Stimulated activated CD8-positive, alpha-beta memory T cell treated with anti-CD3 and anti-CD28 coated beads, Interleukin-15, amount 100 ng/mL, for 1 hour (primary cell): ENCODE results near the gene LGR5.

Experiments
- DNase-seq: peaks from one replicate; pipeline ENCODE4 v3.0.0-alpha.2; 2020; ENCODE audit warnings: low read depth

Gene LGR5, protein sequence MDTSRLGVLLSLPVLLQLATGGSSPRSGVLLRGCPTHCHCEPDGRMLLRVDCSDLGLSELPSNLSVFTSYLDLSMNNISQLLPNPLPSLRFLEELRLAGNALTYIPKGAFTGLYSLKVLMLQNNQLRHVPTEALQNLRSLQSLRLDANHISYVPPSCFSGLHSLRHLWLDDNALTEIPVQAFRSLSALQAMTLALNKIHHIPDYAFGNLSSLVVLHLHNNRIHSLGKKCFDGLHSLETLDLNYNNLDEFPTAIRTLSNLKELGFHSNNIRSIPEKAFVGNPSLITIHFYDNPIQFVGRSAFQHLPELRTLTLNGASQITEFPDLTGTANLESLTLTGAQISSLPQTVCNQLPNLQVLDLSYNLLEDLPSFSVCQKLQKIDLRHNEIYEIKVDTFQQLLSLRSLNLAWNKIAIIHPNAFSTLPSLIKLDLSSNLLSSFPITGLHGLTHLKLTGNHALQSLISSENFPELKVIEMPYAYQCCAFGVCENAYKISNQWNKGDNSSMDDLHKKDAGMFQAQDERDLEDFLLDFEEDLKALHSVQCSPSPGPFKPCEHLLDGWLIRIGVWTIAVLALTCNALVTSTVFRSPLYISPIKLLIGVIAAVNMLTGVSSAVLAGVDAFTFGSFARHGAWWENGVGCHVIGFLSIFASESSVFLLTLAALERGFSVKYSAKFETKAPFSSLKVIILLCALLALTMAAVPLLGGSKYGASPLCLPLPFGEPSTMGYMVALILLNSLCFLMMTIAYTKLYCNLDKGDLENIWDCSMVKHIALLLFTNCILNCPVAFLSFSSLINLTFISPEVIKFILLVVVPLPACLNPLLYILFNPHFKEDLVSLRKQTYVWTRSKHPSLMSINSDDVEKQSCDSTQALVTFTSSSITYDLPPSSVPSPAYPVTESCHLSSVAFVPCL

GRCh38 chr12:71439613-71440344 lies at the start of gene LGR5:
LGR5 (plus strand) TSS chr12:71439798; CDS start chr12:71440081, 283 bp downstream.
- DNase-seq = no peak

GRCh38 chr12:71392521-71393145 lies 47.0 kb upstream of the LGR5 start:
- DNase-seq = no peak

DNA sequence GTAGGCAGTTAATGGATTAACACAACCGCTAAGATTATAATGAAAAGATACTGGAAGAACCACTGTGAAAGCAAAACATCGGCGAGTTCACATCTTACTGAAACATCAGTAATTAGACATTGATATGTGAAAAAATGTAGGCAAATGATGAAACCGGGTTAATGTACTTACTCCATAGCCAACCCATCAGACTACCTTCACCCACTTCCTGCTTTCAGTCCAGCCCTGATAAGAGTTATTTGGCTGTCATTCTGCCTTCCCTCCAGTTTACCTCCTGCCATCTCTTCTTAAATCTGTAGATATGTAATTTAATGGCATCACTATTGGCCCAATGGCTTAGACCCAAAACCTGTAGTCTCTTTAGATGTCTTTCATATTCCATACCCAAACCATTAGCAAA lies 46.0 kb upstream of the LGR5 start:
- no peak for DNase-seq

- DNase-seq = no peak
Observed at GRCh38 chr12:71397433-71397954, 42.1 kb upstream of the LGR5 start.

GRCh38 chr12:71399197-71399596 lies 40.4 kb upstream of the LGR5 start:
- DNase-seq = no peak

GRCh38 chr12:71400481-71400880 lies 39.1 kb upstream of the LGR5 start:
- no peak for DNase-seq

DNA sequence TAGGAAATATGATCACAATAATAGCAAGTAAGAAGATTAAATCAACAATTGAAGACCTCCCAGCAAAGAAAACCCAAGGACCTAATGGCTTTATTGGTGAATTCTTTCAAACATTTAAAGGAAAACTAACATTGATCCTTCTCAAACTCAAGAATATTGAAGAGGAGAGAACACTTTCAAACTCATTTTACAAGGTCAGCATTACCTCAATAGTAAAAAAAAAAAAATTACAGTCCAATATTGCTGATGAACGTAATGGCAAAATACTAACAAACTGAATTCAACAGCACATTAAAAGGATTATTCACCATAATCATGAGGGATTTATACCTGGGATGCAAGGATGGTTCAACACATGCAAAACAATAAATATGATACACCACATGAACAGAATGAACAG lies 33.7 kb upstream of the LGR5 start:
- no peak for DNase-seq

DNA sequence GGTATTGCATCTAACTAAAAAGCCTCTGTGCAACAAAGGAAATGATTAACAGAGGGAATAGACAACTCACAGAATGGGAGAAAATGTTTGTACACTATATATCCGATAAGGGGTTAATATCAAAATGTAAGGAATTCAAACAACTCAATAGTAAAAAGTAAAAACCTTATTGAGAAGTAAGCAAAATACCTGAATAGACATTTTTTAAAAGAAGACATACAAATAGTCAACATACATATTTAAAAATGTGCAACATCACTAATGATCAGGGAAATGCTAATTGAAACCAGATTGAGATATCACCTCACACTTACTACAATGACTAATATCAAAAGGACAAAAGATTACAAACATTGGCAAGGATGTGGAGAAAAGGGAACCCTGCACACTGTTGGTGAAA lies 31.9 kb upstream of the LGR5 start:
- DNase-seq = no peak

GRCh38 chr12:71410844-71411243 lies 28.8 kb upstream of the LGR5 start:
- no peak for DNase-seq

DNA sequence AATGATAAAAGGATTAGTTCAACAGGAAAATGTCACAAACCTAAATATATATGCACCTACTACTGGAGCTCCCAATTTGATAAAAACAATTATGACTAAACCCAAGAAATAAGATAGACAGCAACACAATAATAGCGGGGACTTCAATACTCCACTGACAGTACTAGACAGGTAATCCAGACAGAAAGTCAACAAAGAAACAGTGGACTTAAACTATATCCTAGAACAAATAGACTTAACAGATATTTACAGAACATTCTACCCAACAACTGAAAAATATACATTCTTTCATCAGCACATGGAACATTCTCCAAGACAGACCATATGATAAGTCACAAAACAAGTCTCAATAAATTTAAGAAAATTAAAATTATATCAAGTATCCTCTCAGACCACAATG lies 28.0 kb upstream of the LGR5 start:
- no peak for DNase-seq

DNA sequence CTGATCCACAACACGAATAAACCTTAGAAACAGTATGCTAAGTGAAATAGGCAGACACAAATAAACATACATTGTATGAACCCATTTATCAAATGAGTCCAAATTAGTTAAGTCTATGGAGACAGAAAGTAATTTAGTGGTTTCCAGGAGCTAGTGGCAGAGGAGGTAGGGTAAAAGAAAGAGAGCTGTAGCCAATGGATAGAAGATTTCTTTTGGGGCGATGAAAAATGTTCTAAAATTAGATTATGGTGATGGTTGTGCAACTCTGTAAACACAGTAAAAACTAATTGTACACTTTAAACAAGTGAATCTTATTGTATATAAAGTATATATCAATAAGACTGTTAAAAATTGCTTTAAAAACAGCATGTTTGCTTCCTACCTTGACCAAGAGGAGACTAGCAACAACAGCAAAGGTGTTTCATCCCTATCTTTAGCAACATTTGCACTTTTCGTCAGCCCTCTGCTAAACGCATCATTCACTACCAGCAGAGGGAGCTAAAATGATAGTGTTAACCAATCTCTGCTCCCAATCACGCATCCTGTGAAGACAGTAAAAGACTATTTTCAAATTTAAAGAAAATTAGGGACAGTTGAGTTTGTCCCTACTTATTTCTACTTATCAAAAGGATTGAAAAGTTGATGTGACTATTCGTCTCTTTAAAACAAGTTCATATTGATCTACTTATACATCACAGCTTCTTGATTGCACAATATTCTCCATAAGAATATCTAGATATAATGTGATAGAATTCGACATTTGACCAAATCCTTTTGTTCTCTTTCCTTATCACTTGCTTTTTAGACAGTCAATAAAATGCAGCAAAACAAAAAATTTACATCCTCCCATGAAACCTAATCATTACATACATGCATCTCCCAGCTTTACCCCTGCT lies 24.0 kb upstream of the LGR5 start:
- no peak for DNase-seq

GRCh38 chr12:71417181-71417580 lies 22.4 kb upstream of the LGR5 start:
- no peak for DNase-seq

DNA sequence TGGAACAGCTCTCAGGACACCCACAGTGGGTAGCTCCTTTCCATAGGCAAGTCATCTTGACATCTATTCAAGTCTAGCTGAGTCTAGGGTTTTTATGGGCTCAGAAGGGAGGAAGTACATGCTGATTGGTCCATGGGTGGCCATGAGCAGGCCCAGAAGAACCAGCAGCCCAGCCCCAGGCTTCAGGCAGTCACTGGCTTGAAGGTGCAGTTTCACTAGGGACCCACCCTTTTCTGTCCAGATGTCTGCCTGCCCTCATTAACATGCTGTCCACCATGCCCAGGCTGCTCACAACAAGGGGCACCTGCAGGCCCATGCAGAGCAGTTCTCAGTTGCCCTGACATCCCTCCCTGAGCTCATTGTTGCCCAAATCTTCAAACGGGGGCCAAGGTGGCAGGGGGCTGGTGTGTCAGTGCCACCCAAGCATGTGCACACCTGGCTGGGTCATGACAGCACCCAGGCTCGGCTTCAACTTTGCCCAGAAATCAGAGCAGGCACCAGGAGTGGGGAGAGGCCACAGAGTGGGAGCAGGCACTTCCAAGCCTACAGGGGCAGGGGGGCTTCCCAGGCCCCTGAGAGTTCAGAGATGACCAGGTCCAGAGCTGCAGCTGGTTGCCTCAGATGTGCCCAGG lies 18.7 kb upstream of the LGR5 start:
- no peak for DNase-seq

DNA sequence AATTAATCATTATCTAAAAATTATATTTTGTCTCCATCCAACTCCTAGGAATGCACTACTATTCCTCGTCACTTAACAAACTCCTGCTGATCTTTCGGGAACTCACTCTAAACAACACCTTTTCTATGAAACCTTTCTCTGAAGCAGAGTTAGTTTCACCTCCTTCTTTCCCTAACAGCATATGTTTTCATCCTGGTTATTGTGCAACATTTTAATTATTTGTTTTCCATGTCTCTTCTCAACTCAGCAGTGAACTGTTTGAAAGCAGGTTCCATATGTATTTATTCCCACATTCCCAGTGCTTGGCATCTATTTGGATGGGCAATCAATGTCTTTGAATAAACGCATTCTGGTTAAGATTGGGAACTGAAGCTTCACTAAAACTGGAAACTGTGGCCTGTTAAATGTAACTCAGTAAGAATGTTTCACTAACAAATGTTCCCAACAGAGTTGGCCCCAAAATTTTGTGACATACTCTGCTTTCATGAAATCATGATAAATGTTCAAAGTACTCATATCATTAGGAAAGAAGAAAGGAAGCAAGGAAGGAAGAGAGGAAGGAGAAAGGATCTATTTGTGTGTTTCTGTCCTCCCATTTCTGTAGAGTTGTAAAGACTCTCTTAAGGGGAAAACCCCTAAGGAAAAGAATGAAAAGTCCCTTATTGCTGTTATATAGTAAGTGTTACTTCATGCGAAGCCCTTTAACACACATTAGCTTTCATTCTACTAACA lies 13.9 kb upstream of the LGR5 start:
- no peak for DNase-seq

GRCh38 chr12:71426300-71427047 lies 13.1 kb upstream of the LGR5 start:
- no peak for DNase-seq

DNA sequence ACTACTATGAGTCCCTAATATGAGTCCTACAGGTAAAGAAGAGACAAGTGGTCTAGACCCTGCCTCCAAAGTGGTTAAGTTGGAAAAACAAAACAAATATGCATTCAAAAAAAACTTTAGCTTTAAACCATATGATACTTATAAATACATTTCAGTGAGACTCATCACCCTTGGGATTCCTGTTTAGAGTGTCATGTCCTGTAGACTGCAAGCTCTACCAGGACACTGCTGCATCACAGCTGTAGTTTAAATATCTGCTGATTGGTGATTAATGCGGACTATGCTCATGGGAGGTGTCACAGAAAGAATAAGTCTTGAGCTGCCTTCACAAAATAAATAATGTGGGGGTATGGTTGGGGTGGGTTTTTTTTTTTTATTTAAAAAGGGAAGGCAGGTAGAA lies 8.8 kb upstream of the LGR5 start:
- no peak for DNase-seq

GRCh38 chr12:71431991-71432390 lies 7.6 kb upstream of the LGR5 start:
- no peak for DNase-seq

GRCh38 chr12:71432936-71433335 lies 6.7 kb upstream of the LGR5 start:
- no peak for DNase-seq

GRCh38 chr12:71436696-71437095 lies 2.9 kb upstream of the LGR5 start:
- DNase-seq = no peak
